HG02870 (cell line): Measurements from ENCODE around the gene SLC19A3.
A peak's percentile ranks its signal among the peaks of the same experiment; 100 is the strongest.
"Not testable (repeated sequence)": the region's sequence is repeated elsewhere in the genome, so short reads cannot be mapped to it uniquely, and the experiment has no call there.

Experiments
- ATAC-seq: cut with Tn5 transposase; IDR thresholded peaks from one replicate; pipeline ENCODE4 v1.9.1; 2021; ENCODE audit warnings: mild to moderate bottlenecking, moderate library complexity; ENCODE audit not compliant: unreplicated experiment

Gene SLC19A3

DNA sequence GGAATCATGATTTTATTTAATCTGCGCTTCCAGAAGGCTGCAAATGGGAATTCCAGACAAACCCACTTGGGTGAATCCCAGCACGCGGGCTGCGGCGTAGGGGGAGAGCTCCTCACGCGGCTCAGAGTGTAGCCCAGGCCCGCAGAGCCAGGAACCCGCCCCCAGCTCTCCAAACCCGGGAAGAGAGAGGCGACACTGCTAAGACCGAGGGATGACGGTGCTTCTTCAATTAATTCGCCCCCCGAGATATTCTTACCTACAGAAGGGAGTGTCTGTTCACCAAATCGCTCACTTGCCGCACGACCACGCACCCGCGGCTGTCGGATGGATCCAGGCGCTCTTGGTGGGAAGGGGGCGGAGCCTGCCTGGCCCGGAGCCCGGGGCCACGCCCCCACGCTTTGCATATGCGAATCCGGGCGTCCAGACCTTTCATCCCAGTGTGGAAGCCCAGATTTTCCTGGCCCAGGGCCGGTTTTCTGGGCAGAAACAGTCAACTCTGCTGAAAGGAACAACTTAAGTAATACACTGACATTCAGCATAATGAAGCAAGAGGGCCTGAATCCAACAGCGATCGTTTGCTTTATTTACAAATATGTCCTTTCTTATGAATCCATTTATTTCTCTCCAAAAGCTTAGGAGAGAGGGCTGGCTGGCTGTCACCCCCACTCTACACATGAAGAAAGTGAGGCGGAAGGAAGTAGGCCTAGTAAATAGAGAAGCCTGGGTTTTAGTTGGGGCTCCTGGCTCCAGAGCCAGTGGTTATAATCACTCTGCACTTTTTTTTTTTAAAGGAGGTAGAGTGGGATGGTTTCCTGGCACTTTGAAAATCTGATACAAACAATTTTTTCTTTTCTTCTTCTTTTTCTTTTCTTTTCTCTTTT is at the start of gene SLC19A3:
Gene SLC19A3 (minus strand): TSS at position 342 of the 881 bp plus-strand sequence. CDS start 15,710 bp downstream, outside the sequence.
- ATAC-seq: no peak

DNA sequence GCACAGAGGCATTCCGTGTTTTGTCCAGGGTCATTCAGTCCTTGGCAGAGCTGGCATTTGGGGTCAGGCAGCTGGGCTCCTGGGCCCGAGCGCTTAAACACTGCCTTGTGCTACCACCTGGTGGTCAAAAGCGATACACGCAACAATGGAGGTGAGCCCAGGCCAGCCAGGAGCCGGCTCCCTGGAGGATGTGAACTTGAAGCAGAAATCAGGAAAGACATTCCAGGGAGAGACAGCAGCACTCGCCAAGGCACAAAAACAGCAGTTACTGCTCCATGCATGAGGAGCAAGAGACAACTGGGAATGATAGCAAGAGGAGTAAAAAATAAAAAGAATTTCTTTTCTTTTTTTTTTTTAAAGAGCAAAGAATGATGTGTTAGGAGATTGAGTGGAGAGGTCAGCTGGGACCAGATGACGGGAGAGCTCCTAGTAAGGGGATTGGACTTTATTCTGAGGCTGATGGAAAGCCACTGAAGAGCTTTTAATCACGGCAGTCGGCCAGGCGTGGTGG is 48.6 kb upstream of the SLC19A3 start:
- peak; percentile 99 for ATAC-seq

DNA sequence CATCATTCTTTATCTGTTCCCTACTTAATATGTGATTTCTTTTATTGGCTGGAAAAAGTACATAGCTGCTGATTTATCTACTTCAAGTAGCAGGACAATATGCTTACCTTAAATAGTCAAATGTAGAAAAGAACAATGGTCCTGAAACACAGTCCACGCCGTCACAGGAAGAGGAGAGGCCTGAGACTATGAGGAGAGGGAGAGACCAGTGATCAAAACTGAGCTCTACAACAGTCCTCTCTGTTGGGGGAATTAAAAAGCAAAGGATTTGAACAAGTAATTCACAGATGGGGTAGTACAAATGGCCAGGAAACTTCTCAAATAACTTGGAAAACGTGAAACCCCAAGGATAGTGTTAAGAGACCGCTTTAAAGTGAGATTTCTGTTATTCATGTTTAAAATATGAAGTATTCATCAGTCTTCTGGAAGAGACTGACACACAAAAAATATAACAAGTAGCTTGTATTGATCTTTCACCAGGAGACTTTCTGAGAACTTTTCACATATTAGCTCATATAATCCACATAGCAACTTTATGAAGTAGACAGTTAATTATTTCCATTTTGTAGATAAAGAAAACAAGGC is 48.1 kb upstream of the SLC19A3 start:
- ATAC-seq: no peak

DNA sequence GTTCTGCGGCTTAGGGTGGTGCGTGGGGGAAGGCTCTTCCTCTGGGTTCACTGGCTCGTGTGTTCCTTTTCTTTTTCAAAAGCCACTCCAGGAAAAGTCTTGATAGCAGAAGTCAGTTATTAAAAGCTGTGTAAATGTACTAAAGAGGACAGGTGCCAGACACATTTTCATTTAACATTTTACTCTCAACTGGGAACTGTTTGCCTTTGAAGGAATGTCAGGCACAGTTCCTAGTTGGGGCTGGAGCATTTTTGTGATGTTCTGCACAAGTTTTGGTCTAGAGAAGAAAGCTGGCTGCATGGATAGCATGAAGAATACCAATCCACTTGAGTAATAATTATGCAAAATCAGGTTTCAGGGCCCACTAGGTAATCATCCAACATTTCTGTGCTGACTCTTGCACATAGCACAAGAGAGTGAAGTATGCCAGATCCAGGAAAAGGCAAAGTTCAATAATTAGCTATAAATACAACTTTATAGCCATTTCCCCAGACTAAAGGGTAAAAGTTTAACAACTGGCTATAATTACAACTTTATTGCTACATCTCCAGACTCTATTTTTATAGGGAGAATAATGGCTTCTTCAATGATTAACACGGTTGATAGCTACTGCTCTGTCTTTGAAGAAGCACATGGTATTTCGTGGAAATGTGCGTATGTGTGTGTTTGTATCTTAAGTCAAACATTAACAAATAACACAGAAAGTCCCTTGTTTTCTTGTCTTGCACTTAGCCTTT is 44.1 kb upstream of the SLC19A3 start:
- ATAC-seq: no peak

DNA sequence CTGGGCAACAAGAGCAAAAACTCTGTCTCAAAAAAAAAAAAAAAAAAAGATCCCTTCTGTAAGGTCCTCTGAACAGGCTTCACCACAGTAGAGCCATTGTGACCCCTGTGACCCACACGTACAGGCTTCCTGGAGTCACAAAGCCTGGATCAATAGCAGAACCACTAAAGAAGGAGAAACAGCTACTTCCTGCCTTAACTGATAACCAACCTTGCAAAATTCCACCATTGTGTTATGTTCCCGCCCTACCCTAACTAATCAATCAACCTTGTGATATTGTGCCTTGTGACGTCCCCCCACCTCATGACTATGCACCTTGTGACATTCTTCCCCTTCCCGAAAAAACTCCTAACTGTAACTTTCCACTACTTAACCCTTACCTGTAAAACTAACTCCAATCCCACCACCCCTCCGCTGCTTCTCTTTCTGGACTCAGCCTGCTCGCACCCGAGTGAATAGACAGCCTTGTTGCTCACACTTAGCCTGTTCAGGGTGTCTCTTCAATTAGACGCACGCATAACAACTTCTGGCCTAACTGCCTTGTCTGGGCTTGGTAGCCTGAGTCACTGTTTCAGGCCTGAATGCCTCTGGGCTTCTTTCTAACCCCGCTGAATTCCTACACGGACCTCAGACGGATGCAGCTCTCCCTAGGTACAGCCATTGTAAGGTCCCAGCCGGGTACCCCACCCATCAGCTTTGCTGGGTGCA is 41.7 kb upstream of the SLC19A3 start:
- no peak for ATAC-seq

DNA sequence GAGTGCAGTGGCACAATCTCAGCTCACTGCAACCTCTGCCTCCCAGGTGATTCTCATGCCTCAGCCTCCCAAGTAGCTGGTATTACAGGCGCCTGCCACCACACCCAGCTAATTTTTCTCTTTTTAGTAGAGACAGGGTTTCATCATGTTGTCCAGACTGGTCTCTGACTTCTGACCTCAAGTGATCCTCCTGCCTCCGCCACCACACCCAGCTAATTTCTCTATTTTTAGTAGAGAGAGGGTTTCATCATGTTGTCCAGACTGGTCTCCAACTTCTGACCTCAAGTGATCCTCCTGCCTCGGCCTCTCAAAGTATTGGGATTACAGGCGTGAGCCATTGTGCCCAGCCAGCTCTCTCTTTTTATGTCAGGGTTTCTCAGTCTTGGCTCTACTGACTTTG is 38.4 kb upstream of the SLC19A3 start:
- ATAC-seq: not testable (repeated sequence)

DNA sequence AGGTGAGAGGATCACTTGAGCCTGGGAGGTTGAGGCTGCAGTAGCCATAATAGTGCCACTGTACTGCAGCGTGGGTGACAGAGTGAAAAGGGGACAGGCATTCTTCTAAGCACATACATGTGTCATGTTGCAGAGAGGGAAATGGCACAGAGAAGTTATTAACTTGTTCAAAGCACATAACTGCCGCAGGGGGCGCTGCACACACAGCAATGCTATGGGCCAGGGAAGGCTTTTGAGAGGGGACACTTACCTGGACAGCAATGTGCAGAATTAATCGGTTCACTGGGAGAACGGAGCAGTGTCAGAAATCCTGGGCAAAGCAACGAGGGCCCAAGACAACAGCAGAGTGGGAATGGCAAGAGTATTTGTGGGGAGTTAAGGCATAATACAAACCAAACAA is 30.3 kb upstream of the SLC19A3 start:
- ATAC-seq: no peak

DNA sequence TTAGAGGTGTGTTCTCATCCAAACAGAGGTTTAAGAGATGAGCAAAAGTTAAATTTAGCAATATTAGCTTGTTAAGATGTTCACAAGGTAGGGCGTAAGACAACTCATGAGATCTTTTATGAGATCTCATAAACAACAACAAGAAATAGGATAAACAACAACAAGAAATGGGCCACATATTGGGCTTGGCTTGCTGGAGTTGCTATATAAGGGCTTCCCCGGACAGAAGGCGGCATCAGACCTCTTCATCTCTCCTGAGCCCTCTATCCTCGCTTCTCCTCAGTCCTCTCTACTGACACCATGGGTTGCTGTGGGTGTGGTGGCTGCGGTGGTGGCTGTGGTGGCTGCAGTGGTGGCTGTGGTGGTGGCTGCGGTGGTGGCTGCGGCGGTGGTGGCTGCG is 27.8 kb upstream of the SLC19A3 start, which contains the start of gene SCYGR8:
Gene SCYGR8 (plus strand): TSS at position 301 of the 400 bp plus-strand sequence. CDS start 0 bp downstream, at position 301.
- ATAC-seq: no peak

DNA sequence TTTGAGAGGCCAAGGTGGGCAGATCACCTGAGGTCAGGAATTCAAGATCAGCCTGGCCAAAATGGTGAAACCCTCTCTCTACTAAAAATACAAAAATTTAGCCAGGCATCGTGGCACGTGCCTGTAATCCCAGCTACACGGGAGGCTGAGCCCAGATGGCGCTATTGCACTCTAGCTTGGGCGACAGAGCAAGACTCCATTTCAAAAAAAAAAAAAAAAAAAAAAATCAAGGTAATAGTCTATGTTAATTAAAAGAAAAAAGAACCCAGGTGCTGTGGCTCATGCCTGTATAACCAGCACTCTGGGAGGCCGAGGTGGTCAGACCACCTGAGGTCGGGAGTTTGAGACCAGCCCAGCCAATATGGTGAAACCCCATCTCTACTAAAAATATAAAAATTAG is 22.9 kb upstream of the SLC19A3 start:
- not testable (repeated sequence) for ATAC-seq

DNA sequence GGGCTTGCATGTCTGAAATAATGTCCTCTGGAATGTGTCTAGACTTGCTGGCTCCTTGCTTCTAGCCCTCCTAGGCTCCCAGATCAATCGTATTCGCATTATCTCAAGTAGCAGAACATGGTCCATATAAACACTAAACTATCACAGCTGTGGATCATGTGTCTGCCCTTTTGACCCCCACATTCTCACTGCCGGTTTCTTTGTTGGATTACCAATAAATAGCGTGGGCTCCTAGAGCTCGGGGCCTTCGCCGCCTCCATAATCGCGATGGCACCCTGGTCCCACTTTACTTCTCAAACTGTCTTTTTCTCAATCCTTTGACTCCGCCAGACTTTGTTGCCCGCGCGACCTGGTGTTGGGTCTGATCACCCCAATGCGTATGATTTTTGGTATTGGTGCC is 21.5 kb upstream of the SLC19A3 start:
- ATAC-seq: no peak

DNA sequence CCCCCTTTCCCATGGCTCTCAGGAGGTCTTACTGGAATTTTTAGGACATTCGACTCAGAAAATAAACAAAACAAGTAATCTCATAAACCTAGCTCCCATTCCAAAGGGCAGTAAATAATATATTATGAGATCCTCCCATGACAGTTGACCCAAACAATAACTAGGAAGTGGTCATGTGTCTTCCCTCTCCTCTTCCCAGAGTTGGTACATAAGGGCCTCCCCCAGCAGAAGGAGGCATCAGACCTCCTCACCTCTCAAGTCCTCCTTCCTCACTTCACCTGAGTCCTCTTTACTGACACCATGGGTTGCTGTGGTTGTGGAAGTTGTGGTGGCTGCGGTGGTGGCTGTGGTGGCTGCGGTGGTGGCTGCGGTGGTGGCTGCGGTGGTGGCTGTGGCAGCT is 10.2 kb upstream of the SLC19A3 start, which contains the start of gene SCYGR7:
Gene SCYGR7 (plus strand): TSS at position 301 of the 400 bp plus-strand sequence. CDS start 0 bp downstream, at position 301.
- ATAC-seq: no peak

DNA sequence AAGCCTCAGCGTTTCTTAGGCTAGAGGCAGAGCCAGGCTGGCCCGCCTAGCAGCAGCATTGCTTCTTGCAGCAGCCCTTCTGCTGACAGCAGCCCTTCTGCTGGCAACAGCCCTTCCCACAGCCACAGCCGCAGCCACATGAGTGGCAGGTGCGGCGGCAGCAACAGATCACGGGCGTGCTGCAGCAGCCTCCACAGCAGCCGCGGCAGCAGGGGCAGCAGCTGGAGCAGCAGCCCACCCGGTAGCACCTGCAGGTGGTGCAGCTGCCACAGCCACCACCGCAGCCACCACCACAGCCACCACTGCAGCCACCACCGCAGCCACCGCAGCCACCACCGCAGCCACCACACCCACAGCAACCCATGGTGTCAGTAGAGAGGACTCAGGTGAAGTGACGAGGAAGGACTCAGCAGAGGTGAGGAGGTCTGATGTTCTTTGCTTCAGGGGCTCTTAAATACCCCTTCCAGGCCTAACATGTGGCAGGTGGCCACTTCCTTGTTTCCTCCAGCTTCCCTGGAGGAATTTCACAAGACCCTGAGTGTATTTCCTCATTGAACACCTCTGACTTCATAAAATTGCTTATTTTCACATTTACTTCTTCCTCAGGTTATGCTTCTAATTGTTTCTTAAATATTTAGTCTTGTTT is 6.7 kb upstream of the SLC19A3 start, which contains the start of gene SCYGR6:
Gene SCYGR6 (minus strand): TSS at position 364 of the 646 bp plus-strand sequence. CDS start 0 bp downstream, at position 364.
- ATAC-seq: no peak

DNA sequence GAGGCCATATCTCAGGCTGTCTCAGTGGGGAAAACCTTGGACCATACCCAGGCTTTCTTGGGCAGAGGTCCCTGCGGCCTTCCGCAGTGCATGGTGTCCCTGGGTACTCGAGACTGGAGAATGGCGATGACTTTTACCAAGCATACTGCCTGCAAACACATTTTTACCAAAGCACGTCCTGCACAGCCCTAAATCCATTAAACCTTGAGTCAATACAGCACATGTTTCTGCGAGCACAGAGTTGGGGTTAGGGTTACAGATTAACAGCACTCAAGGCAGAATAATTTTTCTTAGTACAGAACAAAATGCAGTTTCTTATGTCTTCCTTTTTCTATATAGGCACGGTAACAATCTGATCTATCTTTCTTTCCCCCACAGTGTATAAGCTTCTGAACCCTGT is 5.0 kb upstream of the SLC19A3 start:
- not testable (repeated sequence) for ATAC-seq

DNA sequence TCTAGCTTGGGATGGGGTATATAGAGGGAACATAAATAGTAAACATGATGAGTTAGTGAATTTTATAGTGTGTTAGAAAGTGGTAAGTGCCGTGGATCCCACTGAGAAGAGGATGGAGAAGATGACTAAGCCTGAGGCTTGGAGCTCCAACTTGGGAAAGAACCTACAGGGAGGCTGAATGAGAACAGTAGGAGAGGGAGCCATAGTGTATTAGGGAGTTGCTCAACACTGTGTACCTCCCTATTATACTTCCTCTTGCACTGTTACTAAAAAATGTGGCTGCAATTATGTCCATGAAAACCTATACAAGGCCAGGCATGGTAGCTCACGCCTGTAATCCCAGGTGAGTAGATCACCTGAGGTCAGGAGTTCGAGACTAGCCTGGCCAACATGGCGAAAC is 2.9 kb upstream of the SLC19A3 start:
- ATAC-seq: no peak

DNA sequence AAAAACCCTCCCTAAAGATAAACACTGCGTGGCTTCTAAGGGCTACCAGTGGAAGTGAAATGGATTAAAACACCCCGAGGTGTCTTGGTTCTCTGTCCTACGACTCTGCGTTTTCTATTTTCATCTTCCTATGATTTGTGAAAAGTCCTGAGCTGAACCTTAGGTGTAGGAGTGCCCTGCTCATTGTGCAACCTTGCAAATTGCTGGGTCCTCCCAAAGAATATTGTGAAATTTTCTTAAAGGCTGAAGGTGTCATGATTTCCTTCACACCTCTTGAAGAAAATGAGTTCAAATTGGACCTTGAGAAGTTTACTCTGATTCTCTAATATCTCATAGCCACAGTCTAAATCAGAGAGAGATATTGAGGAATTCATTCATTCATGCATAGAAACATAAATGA is 1.8 kb upstream of the SLC19A3 start:
- ATAC-seq: no peak

DNA sequence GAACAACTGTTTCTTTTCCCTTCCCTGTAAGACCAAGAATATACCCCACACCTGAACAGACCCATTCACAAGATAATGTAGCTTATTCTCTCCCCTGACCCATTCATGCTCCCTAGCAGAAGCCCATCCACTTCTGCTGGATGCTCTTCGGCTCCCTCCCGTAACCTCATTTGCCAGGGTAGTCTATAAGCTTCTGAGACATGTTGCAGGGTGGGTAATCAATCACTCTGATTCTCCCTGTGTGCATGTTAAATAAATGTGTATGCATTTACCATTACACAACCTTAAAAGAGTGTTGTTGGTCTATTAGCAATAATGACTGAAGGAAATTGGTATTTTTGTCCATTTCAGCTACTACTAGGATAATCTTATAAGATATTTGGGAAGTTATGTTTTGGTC is 1.3 kb downstream of the SLC19A3 start:
- no peak for ATAC-seq

DNA sequence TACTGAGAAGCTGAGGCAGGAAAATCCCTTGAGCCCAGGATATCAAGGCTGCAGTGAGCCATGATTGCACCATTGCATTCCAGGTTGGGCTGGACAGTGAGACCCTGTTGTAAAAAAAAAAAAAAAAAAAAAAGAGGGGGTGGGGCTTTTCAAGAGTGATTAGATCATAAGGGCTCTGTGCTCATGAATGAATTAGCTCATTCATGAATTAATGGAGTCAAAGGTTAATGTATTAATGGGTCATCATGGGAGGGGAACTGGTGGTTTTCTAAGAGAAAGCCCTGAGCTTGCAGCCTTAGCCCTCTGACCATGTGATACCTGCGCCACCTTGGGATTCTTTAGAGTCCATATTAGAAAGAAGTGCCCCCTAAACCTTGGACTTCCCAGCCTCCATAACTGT is 4.5 kb downstream of the SLC19A3 start:
- no peak for ATAC-seq

DNA sequence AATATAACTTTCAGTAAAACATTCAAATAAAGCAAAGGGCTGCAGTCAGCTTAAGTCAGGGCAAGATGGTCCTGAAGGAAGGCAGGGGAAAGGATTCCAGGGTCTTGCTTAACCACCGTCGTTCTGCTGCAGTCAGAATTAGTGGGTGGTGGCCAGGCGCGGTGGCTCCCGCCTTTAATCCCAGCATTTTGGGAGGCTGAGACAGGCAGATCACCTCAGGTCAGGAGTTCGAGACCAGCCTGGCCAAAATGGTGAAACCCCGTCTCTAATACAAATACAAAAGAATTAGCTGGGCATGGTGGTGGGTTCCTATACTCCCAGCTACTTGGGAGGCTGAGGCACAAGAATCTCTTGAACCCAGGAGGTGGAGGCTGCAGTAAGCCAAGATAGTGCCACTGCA is 6.8 kb downstream of the SLC19A3 start:
- ATAC-seq: no peak

DNA sequence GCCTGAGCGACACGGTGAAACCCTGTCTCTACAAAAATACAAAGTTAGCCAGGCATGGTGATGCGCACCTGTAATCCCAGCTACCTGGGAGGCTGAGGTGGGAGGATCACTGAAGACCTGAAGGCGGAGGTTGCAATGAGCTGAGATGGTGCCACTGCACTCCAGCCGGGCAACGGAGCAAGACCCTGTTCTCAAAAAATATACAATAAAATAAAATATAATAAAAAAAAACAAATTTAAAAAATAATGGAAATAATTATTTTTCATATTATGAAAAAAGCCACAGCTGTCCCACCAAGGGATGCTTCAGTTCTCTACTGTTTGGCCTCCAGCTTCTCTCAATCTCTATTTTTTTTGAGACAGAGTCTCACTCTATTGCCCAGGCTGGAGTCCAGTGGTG is 10.4 kb downstream of the SLC19A3 start:
- no peak for ATAC-seq

DNA sequence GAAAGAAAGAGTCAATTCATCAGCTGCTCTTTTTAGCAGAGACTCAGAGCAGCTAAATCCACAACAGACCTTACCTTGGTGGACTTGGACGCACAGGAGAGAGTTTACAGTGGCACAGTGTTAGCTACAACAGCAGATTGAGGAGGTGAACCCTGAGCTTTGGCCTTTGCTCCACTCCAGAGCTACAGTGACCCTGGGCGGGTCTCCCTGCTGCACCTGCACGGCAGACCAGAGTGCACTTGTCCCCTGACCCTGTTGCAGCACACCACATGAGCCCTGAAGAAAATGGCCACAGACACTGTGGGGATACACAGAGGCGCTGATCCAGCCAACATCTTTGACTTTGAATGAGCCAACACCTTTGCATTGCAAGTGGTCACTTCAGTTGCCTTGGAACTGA is 11.0 kb downstream of the SLC19A3 start:
- ATAC-seq: no peak
